Measurements from ENCODE around the gene MYADM.
"Not testable (repeated sequence)": the region's sequence is repeated elsewhere in the genome, so short reads cannot be mapped to it uniquely, and the experiment has no call there.

Gene MYADM

DNA sequence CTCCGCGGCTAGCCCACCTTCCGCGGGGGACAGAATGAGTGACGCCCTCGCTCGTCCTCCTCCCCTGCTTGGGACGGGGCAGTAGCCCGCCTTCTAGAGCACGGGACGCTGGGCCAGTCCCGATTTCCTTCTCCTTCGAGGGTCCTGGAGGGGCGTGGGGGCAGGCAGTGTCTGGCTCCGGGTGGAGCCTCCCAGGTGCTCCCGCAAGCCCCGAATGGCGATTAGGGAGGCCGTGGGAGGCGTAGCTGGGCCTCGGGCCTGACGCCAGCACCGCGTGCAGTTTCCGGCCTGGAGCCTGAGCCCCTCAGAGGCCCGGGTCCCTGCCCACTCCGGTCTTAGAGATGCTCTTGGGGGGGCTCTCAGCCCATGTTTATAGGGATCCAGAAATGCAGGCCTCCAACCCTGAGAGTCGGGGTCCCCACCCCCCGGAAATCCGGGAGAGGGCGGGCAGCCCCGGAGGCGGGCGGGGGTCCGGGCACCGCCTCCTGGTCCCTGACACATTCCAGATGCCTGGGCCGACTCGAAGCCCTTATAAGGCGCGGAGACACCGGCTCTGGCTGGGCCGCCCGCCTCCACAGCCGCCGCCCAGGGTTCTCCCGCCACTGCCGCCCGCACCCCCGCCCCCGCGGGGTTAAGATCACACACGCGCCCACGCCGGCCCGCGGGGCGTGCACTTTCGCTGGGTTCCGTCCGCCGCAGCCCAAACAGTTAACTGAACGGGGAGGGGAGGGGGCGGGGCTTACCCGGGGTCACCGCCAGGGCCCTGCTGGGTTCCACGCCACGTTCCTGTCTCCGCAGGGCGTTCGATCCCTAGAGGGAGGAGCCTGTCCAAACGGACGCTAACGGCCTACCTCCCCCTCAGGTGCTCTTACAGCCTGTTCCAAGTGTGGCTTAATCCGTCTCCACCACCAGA, 1.5 kb downstream of the MYADM start:
- peak; percentile 97 to 98 for DNase-seq

DNA sequence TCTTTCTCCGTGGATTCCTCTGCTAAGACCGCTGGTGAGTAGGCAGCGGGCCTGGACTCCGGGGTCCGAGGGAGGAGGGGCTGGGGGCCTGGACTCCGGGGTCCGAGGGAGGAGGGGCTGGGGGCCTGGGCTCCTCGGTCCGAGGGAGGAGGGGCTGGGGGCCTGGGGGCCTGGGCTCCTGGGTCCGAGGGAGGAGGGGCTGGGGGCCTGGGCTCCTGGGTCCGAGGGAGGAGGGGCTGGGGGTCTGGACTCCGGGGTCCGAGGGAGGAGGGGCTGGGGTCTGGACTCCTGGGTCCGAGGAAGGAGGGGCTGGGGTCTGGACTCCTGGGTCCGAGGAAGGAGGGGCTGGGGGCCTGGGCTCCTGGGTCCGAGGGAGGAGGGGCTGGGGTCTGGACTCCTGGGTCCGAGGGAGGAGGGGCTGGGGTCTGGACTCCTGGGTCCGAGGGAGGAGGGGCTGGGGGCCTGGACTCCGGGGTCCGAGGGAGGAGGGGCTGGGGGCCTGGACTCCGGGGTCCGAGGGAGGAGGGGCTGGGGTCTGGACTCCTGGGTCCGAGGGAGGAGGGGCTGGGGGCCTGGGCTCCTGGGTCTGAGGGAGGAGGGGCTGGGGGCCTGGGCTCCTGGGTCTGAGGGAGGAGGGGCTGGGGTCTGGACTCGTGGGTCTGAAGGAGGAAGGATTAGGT, 2.3 kb downstream of the MYADM start:
- not testable (repeated sequence) for DNase-seq

DNA sequence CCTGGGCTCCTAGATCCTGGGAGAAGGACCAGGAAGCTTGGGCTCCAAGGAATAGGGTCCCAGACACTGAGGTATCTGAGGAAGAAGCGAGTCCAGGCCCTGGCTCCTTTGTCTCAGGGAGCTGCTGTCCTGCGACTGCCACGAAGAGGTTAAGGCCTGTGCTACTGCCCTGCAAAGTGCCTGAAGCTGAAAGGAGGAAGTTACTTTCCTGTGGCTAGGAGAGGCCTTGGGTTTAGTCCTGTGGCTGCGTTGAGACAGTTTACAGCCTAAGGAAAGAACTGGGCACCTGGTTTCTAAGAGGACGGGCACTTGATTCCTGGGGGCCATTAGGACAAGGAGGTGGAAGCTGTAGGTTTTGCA, 2.8 kb downstream of the MYADM start:
- peak; percentile 80 to 86 for DNase-seq

DNA sequence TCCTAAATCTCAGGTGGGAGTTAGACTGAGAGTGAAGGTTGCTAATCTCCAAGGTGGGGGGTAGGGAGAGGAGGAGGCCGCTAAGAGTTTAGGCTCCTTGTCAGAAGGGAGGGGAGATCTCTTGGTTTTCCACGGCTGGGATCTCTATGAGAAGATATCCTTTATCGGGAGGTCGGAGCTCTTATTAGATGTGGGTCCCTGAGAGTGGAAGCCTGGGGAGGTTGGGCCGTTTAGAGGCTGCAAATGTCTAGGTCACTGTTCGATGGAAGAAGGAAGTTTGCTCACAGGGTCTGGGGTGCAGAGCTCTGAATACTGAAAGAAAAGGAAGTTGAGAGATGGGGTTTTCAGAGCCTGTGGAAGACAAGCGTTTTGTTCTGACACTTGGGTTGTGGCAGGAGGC, 3.8 kb downstream of the MYADM start:
- DNase-seq, result peak; percentile 75 to 78

DNA sequence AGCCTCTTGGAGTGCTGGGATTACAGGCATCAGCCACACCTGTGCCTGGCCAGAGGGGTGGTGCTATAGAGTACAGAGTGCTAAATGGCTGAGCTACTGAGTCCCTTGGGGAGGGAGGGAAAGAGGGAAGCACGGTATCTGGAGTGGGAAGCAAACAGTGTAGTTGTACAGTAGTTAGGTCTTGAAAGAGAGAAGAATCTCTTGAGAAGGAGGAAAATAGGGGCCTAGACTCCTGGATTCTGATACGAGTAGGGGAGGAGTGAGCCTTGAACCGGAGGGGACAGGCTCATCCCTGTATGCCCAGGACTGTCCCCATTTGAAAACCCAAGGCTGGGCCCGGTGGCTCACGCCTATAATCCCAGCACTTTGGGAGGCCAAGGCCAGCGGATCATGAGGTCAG, 5.1 kb downstream of the MYADM start:
- no peak for DNase-seq

DNA sequence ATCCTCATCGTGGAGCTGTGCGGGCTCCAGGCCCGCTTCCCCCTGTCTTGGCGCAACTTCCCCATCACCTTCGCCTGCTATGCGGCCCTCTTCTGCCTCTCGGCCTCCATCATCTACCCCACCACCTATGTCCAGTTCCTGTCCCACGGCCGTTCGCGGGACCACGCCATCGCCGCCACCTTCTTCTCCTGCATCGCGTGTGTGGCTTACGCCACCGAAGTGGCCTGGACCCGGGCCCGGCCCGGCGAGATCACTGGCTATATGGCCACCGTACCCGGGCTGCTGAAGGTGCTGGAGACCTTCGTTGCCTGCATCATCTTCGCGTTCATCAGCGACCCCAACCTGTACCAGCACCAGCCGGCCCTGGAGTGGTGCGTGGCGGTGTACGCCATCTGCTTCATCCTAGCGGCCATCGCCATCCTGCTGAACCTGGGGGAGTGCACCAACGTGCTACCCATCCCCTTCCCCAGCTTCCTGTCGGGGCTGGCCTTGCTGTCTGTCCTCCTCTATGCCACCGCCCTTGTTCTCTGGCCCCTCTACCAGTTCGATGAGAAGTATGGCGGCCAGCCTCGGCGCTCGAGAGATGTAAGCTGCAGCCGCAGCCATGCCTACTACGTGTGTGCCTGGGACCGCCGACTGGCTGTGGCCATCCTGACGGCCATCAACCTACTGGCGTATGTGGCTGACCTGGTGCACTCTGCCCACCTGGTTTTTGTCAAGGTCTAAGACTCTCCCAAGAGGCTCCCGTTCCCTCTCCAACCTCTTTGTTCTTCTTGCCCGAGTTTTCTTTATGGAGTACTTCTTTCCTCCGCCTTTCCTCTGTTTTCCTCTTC, 6.3 kb downstream of the MYADM start:
- no peak for DNase-seq

DNA sequence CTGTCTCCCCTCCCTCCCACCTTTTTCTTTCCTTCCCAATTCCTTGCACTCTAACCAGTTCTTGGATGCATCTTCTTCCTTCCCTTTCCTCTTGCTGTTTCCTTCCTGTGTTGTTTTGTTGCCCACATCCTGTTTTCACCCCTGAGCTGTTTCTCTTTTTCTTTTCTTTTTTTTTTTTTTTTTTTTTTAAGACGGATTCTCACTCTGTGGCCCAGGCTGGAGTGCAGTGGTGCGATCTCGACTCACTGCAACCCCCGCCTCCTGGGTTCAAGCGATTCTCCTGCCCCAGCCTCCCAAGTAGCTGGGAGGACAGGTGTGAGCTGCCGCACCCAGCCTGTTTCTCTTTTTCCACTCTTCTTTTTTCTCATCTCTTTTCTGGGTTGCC, 6.9 kb downstream of the MYADM start:
- no peak for DNase-seq

DNA sequence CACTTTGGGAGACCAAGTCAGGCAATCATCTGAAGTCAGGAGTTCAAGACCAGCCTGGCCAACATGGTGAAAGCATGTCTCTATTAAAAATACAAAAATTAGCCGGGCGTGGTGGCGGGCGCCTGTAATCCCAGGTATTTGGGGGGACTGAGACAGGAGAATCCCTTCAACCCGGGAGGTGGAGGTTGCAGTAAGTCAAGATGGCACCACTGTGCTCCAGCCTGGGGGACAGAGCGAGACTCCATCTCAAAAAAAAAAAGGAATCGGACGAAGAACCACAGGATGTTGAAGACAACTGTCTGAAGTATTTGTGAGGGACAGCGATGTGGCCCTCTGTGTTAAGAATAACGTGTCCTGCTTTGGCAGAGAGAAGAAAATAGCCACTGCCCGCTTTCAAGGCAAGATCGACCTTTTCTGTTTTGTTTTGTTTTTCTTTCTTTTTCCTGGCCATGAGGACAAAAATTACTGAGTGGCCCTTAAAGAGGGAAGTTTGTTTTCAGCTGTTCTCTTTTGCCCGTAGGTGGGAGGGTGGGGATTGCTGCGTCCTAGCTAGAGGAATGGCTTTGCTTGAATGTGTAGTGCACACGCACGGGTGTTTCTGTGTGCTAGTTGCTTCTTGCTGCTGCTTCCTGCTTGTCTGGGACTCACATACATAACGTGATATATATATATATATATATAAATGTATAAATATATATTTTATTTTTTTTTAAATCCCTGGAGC, 8.1 kb downstream of the MYADM start:
- DNase-seq, result peak; percentile 47 to 67

DNA sequence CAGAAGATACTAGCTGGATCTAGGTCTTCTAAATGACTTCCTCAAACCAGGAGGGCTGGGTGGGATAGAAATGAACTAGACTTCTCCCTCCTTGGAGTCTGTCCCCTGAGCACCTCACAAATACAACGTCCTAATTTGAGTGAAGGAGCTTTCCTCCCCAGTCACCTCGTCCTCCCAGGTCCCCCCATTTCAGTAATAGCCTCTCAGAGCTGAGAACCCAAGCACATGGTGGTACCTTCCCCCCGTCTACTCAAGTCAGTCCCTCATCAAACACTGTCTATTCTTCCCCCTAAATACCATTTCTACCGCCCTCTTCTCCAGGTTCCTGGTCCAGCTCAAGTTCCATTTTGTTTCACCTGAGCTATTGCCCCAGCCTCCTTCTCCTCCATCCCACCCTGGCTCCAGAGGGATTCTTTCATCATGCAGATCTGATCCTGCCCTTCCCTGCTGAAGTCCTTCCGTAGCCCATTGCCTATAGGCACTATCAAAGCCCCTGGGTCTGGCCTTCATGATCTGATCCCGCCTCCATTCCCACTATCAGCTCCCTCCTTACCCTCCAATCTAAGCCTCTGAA, 9.1 kb downstream of the MYADM start:
- DNase-seq, result no peak

DNA sequence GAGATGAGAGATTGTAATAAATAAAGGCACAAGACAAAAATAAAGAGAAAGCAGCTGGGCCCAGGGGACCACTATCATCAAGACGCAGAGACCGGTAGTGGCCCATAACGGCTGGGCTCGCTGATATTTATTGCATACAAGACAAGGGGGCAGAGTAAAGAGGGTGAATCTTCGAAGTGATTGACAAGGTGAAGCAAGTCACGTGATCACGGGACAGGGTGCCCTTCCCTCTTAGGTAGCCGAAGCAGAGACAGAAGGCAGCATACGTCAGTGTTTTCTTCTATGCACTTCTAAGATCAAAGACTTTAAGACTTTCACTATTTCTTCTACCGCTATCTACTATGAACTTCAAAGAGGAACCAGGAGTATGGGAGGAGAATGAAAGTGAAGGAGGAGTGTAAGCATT, 9.7 kb downstream of the MYADM start:
- DNase-seq, result no peak

DNA sequence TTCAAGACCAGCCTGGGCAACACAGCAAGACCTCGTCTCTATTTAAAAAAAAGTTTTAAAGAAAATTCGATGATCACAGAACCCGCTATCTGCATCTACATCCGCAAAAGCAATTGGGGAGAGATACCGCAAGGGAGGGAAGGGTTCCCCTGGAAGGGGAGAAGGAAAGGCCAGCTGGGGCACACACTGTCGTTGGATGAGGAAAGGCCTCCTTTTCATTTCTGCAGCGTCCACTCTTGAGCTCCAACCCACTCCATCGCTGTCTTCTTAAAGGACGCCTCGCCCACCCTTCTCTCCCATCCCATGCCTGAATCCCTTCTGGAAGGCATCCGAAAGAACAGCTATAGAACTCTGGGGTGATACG, 11.1 kb downstream of the MYADM start:
- no peak for DNase-seq

DNA sequence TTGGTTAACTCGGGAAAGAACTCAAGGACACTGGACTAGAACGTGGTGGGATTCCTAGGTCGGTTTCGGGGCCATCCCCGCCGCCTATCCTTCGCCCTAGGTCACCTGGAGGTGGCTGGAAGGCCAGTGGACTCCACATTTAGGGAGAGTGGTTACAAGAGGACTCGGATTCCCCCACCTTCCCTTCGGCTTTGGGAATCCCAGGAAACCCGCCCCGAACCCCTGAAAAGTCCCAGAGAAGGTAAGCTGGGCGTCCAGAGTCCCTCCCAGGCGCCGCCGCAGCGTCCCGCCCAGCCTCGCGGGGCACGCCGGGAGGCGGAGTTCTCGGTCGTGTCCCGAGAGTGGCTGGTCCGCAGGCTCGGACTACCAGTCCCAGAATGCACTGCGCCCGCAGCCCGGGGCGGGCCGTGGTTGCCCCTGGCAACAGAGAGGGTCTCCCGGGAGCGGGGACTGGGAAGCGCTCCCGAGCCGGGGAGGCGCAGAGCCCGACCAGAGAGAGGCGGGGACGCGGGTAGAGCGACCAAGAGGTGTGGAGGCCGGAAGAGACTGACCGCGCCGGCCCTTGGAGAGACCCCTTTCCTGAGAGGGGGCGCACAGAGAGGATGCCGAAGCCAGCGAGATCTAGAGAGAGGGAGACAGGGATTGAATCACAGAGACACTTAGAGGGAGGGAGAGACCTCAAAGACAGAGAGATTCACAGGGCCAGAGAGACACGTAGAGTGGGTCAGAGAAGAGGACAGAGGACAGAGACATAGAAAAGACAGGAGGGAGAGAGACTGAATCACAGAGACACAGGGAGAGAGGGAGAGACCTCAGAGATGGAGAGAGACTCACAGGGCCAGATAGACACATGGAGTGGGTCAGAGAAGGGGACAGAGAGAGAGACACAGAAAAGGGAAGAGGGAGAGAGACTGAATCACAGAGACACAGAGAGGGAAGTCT, 11.7 kb downstream of the MYADM start:
- peak; percentile 71 to 83 for DNase-seq

DNA sequence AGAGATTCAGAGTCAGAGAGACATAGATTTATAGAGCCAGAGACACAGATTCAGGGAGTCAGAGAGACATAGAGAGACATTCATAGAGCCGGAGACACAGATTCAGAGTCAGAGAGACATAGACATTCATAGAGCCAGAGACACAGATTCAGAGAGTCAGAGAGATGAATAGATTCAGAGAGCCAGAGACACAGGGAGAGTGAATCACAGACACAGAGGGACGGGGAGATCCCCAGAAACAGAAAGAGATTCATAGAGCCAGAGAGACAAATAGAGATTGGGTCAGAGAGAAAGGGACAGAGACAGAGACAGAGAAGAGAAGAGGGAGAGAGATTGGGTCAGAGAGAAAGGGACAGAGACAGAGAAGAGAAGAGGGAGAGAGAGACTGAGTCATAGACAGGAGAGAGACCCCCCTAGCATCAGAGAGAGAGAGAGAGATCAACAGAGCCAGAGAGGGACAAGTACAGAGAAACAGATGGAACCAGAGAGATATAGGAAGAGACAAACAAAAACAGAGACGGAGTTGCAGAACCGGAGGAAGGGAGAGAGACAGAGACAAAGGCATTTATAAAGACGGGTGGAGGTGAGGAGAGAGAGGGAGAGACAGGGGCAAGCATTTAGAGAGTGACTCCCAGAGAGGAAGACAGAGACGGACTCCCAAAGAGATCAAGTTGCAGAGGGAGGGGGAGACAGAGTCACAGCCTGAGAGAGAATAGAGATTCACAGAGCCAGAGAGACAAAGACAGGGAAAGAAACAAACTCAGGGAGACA, 13.2 kb downstream of the MYADM start:
- DNase-seq, result no peak

DNA sequence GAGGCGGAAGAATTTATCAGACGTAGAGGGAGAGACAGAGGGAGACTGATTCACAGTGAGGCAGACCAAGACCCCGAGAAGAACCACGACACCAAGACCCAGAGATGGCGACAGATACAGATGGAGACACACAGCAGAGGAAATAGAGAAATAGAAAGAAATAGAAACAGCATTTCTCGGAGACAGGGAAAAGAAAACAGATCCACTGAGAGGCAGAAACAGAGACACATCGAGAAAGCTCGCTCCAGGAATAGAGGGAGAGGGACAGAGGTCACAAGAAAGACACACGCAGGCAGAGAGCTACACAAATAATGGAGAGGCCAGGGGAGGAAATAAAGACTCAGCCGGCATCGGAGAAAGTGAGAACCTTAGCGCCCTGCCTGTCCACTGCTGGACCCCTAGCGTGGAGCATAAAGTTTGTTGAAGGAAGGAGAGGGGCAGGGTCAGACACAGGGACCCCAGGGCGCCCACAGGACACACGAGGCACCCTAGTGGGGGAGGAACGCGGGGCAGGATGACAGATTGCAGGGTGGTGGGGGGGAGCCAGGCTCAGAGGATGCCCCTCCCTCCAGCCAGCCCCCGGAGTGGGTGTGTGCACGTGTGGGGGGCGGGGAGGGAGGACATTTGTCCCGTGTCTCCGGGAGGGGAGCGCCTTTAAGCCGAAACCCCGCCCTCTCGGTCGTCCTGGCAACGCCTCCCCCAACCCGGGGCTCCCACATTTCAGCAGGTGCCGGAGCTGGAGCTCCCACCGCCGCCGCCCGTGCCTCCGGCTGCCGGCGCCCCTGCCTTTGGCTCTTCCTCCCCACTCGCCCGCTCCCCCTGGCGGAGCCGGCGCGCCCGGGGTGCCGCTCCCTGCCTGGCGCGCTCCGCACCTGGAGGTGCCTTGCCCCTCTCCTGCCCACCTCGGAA, 14.1 kb downstream of the MYADM start, which contains the start of gene PRKCG:
PRKCG (plus strand) TSS at position 716 of the 909 bp plus-strand sequence. CDS start 298 bp downstream, outside the sequence.
- DNase-seq, result no peak

DNA sequence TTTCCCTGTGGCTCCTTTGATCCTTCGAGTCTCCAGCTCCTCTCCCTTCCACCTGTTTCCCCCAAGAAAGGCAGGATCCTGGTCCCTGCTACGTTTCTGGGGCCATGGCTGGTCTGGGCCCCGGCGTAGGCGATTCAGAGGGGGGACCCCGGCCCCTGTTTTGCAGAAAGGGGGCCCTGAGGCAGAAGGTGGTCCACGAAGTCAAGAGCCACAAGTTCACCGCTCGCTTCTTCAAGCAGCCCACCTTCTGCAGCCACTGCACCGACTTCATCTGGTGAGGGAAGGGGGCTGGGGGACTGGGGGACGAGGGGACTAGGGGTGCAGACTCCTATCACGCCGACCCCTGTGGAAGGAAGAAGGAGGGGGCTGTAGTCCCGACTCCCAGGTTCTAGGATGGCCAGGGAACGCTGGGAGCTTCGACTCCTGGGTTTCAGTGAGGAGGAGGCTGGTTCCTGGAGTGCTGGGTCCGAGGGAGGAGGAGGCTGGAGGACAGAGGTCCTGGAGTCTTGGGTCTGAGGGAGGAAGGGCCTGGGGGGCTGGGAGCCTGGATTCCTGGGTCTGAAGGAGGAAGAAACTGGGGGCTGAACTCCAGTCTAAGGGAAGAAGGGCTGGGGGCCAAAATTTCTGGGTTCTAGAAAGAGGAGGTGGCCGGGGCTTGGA, 14.8 kb downstream of the MYADM start:
- DNase-seq, result no peak

DNA sequence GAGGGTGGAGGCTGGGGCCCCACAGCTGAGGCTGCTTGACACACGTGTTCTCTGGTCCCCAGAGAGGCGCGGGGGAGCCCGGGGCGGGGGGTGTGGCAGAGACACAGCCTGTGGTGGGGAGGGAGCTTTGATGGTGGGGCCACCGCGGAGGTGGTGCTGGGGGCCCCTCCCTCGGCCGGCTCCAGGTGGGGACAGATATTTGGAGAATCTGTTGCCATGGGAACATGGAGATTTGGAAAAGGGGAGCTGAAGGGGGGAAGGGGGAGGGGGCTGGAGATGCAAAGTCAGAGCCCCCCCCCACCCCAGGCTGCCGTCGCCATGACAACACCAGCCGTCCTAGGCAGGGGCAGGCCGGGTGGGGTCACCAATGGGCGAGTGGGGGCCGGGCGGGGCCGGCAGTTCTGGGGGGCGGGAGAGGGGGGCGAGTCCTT, 15.6 kb downstream of the MYADM start:
- no peak for DNase-seq

DNA sequence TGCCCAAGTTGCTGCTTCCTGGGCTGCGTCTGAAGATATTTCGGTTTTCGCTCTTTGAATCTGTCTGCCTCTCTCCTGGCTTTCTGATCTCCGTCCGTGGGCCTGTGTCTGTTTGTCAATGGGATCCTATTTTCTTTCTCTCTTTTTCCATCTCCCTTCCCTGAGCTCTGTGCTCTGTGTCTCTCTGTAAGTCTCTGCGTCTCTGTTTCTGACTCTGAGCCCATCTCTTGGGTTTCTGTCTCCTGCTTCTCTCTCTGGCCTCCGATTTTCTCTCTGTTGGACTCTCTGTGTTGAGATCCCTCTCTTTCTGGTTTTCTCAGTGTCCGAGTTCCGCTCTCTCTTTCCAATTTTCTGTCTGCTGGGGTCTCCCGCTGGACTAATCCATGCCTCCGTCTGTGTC, 16.1 kb downstream of the MYADM start:
- DNase-seq, result no peak

DNA sequence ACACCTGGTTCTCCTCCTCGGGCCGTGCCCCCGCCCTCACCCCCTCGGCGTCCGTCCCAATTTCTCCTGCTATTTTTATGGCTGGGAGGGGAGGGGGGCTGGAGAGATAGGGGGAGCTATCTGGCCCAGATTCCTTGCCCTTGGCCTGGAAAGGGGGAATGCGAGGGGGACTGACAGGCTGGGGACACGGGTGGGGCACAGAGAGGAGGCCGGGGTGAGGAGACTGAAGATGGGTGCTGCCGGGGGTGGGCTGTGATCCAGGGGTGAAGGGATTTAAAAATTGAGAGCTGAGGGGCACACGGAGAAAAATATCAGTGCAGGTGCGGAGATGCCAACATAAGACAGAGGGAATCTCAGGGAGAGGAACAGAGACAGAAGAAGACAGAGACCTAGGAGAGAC, 16.6 kb downstream of the MYADM start:
- no peak for DNase-seq
